ENCODE measurements around the gene CUL7. TPM values are rescaled to one million over a fixed set of nuclear protein-coding genes. Genes with fewer than 3 reads are reported as not detected.

CUL7 gene
- polyA plus RNA-seq, 1 donor from 2014 or later: 25.7 TPM

GRCh38 chr6:43075670-43076463, 22.2 kb upstream of the CUL7 start, which contains the start of gene PTK7:
TSS of gene PTK7 (plus strand) at chr6:43076314. CDS start at chr6:43076489, 175 bp downstream.
- TF ChIP-seq POLR2AphosphoS5 (IDR thresholded peaks at IDR 0.05): peak; percentile 54
- TF ChIP-seq EP300 (conservative IDR thresholded peaks at IDR 0.05; ENCODE audit: poor library complexity, severe bottlenecking): no peak
- peak; percentile 15 for TF ChIP-seq RAD21 (conservative IDR thresholded peaks at IDR 0.05)
- no peaks in the 10 kb centered on the region for H3K27me3 ChIP-seq (ENCODE audit: insufficient read depth, low read depth, low read length)
- H3K27ac ChIP-seq (ENCODE audit: low read length): peak within 1 kb of the TSS; percentile 81
- peak within 1 kb of the TSS; percentile 87 for H3K9ac ChIP-seq (ENCODE audit: low read length)
- peaks cover 28% of the 10 kb centered on the region for H3K79me2 ChIP-seq (replicated peaks; ENCODE audit: insufficient read depth, low read length)
- H4K20me1 ChIP-seq (ENCODE audit: insufficient read depth): no peaks in the 10 kb centered on the region
- no peaks in the 10 kb centered on the region for H3K9me2 ChIP-seq (ENCODE audit: insufficient read depth, low read length)
- H3K4me3 ChIP-seq (ENCODE audit: low read length): peak within 1 kb of the TSS; percentile 98
- H2AFZ ChIP-seq (ENCODE audit: low read depth, low read length): peak within 1 kb of the TSS; percentile 62
- H3K36me3 ChIP-seq (ENCODE audit: insufficient read depth, low read length): no peaks in the 10 kb centered on the region
- no peaks in the 10 kb centered on the region for H3K9me3 ChIP-seq (ENCODE audit: low read length)
- H3F3A ChIP-seq (ENCODE audit: insufficient read depth, low read length, poor library complexity, severe bottlenecking): no peaks in the 10 kb centered on the region
- H3K4me2 ChIP-seq (ENCODE audit: low read length): peak within 1 kb of the TSS; percentile 77

GRCh38 chr6:43074847-43075669, 21.4 kb upstream of the CUL7 start:
- Histone ChIP-seq H3K36me3 (ENCODE audit: insufficient read depth, low read length) (no peaks in the 10 kb centered on the region), H2AFZ (ENCODE audit: low read depth, low read length) (no peak overlapping the region), H3K9me2 (ENCODE audit: insufficient read depth, low read length) (no peaks in the 10 kb centered on the region), H3F3A (ENCODE audit: insufficient read depth, low read length, poor library complexity, severe bottlenecking) (no peaks in the 10 kb centered on the region), H3K9ac (ENCODE audit: low read length) (peak overlapping the region; percentile 60), H4K20me1 (ENCODE audit: insufficient read depth) (no peaks in the 10 kb centered on the region), H3K79me2 (replicated peaks; ENCODE audit: insufficient read depth, low read length) (peaks cover 25% of the 10 kb centered on the region), H3K4me2 (ENCODE audit: low read length) (no peak overlapping the region), H3K27ac (ENCODE audit: low read length) (peak overlapping the region; percentile 66), H3K9me3 (ENCODE audit: low read length) (no peaks in the 10 kb centered on the region), H3K27me3 (ENCODE audit: insufficient read depth, low read depth, low read length) (no peaks in the 10 kb centered on the region), H3K4me3 (ENCODE audit: low read length) (peak overlapping the region; percentile 61)
- TF ChIP-seq SMC3 (conservative IDR thresholded peaks at IDR 0.05; ENCODE audit: poor library complexity) (no peak), EZH2 (IDR thresholded peaks at IDR 0.05; ENCODE audit: borderline replicate concordance, insufficient read depth, low read length, poor library complexity, severe bottlenecking) (no peak), REST (IDR thresholded peaks at IDR 0.05; ENCODE audit: borderline replicate concordance) (no peak), MXI1 (conservative IDR thresholded peaks at IDR 0.05; ENCODE audit: poor library complexity, severe bottlenecking) (no peak), EP300 (conservative IDR thresholded peaks at IDR 0.05; ENCODE audit: poor library complexity, severe bottlenecking) (no peak), TAF1 (IDR thresholded peaks at IDR 0.05; ENCODE audit: low read depth) (no peak), POLR2AphosphoS5 (IDR thresholded peaks at IDR 0.05) (no peak), RAD21 (conservative IDR thresholded peaks at IDR 0.05) (no peak)
- TF ChIP-seq, protein P1, sequence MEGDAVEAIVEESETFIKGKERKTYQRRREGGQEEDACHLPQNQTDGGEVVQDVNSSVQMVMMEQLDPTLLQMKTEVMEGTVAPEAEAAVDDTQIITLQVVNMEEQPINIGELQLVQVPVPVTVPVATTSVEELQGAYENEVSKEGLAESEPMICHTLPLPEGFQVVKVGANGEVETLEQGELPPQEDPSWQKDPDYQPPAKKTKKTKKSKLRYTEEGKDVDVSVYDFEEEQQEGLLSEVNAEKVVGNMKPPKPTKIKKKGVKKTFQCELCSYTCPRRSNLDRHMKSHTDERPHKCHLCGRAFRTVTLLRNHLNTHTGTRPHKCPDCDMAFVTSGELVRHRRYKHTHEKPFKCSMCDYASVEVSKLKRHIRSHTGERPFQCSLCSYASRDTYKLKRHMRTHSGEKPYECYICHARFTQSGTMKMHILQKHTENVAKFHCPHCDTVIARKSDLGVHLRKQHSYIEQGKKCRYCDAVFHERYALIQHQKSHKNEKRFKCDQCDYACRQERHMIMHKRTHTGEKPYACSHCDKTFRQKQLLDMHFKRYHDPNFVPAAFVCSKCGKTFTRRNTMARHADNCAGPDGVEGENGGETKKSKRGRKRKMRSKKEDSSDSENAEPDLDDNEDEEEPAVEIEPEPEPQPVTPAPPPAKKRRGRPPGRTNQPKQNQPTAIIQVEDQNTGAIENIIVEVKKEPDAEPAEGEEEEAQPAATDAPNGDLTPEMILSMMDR (IDR thresholded peaks at IDR 0.05; ENCODE audit: poor library complexity, severe bottlenecking): no peak

Data from neural cell (in vitro differentiated cells).